HG03060 (cell line): ENCODE results near the gene ELP5.
A peak's percentile ranks its signal among the peaks of the same experiment; 100 is the strongest.

ENCODE experiments used
- ATAC-seq: cut with Tn5 transposase; IDR thresholded peaks from one replicate; pipeline ENCODE4 v1.9.1; 2021; ENCODE audit warnings: low read depth, moderate number of reproducible peaks; ENCODE audit not compliant: unreplicated experiment

ELP5 gene

GRCh38 chr17:7251661-7252175, 297 bp upstream of the ELP5 start, which contains the start of gene CTDNEP1:
CTDNEP1 (minus strand) TSS chr17:7251734; CDS start chr17:7251296, 438 bp downstream.
- peak; percentile 77 for ATAC-seq

GRCh38 chr17:7253082-7253481, 1.1 kb downstream of the ELP5 start:
- ATAC-seq: no peak

- ATAC-seq: no peak
Measured at GRCh38 chr17:7254511-7254910, 2.5 kb downstream of the ELP5 start.

GRCh38 chr17:7256766-7257456, 4.9 kb downstream of the ELP5 start:
- ATAC-seq: no peak

GRCh38 chr17:7258731-7259554, 6.9 kb downstream of the ELP5 start:
- ATAC-seq: no peak

- no peak for ATAC-seq
Measured at GRCh38 chr17:7259555-7259889, 7.5 kb downstream of the ELP5 start.

- ATAC-seq: no peak
Measured at GRCh38 chr17:7260151-7260550, 8.1 kb downstream of the ELP5 start.

- ATAC-seq: no peak
Measured at GRCh38 chr17:7260651-7261378, 8.8 kb downstream of the ELP5 start.

GRCh38 chr17:7261379-7262191, 9.6 kb downstream of the ELP5 start:
- no peak for ATAC-seq

GRCh38 chr17:7262192-7262934, 10.3 kb downstream of the ELP5 start, which contains the start of gene CLDN7:
CLDN7 (minus strand) TSS chr17:7262478; CDS start chr17:7262043, 435 bp downstream.
- ATAC-seq: no peak

GRCh38 chr17:7262935-7263800, 11.2 kb downstream of the ELP5 start:
- no peak for ATAC-seq

- no peak for ATAC-seq
Measured at GRCh38 chr17:7263801-7264078, 11.7 kb downstream of the ELP5 start.

- no peak for ATAC-seq
Measured at GRCh38 chr17:7266784-7267183, 14.8 kb downstream of the ELP5 start.

GRCh38 chr17:7279448-7279847, 27.4 kb downstream of the ELP5 start:
- ATAC-seq: no peak

- peak; percentile 66 for ATAC-seq
Measured at GRCh38 chr17:7280519-7281073, 28.6 kb downstream of the ELP5 start.

GRCh38 chr17:7281074-7281952, 29.3 kb downstream of the ELP5 start, which contains the start of gene SLC2A4:
SLC2A4 (plus strand) TSS chr17:7281718; CDS start chr17:7281935, 217 bp downstream.
- ATAC-seq: no peak
